ENCODE data around the gene ANTXRL.

DNA sequence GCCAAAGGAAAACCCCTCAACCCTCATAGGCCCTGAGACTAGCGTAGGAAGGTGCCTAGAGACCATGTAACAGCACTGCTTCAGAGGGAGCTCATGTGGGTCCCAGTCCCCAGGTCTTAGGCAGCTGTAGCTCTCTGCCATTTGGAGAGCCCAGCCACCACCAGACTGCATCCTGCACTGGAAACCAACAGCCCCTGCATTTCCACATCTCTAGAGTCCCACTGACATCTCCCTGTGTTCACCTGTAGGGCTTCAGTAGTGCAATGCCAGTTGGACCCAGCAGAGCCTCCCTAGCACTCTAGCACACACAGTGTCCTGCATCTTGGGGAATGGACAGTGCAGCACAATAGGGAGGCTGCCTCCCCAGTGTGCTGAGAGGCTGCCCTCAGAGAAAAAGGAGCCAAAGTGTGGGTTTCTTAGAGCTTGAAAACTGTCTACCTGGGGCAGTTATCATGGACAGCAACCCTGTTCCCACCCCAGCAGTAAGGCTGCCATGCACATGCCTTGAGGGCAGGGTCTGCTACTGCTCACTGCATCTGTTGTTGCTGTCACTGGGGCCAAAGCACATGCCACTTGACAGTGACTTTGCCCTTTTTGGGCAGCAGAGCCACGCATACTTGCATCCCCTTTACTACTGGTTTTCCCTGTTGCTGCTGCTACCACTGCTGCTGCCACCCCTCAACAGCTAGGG lies 46.7 kb upstream of the ANTXRL start:
- TF ChIP-seq, protein P1, sequence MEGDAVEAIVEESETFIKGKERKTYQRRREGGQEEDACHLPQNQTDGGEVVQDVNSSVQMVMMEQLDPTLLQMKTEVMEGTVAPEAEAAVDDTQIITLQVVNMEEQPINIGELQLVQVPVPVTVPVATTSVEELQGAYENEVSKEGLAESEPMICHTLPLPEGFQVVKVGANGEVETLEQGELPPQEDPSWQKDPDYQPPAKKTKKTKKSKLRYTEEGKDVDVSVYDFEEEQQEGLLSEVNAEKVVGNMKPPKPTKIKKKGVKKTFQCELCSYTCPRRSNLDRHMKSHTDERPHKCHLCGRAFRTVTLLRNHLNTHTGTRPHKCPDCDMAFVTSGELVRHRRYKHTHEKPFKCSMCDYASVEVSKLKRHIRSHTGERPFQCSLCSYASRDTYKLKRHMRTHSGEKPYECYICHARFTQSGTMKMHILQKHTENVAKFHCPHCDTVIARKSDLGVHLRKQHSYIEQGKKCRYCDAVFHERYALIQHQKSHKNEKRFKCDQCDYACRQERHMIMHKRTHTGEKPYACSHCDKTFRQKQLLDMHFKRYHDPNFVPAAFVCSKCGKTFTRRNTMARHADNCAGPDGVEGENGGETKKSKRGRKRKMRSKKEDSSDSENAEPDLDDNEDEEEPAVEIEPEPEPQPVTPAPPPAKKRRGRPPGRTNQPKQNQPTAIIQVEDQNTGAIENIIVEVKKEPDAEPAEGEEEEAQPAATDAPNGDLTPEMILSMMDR (IDR thresholded peaks at IDR 0.05) = no peak
- no peak for TF ChIP-seq SREBF2 (IDR thresholded peaks at IDR 0.05)
- TF ChIP-seq, protein P2, sequence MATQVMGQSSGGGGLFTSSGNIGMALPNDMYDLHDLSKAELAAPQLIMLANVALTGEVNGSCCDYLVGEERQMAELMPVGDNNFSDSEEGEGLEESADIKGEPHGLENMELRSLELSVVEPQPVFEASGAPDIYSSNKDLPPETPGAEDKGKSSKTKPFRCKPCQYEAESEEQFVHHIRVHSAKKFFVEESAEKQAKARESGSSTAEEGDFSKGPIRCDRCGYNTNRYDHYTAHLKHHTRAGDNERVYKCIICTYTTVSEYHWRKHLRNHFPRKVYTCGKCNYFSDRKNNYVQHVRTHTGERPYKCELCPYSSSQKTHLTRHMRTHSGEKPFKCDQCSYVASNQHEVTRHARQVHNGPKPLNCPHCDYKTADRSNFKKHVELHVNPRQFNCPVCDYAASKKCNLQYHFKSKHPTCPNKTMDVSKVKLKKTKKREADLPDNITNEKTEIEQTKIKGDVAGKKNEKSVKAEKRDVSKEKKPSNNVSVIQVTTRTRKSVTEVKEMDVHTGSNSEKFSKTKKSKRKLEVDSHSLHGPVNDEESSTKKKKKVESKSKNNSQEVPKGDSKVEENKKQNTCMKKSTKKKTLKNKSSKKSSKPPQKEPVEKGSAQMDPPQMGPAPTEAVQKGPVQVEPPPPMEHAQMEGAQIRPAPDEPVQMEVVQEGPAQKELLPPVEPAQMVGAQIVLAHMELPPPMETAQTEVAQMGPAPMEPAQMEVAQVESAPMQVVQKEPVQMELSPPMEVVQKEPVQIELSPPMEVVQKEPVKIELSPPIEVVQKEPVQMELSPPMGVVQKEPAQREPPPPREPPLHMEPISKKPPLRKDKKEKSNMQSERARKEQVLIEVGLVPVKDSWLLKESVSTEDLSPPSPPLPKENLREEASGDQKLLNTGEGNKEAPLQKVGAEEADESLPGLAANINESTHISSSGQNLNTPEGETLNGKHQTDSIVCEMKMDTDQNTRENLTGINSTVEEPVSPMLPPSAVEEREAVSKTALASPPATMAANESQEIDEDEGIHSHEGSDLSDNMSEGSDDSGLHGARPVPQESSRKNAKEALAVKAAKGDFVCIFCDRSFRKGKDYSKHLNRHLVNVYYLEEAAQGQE (IDR thresholded peaks at IDR 0.05) = no peak
- TF ChIP-seq, protein P3, sequence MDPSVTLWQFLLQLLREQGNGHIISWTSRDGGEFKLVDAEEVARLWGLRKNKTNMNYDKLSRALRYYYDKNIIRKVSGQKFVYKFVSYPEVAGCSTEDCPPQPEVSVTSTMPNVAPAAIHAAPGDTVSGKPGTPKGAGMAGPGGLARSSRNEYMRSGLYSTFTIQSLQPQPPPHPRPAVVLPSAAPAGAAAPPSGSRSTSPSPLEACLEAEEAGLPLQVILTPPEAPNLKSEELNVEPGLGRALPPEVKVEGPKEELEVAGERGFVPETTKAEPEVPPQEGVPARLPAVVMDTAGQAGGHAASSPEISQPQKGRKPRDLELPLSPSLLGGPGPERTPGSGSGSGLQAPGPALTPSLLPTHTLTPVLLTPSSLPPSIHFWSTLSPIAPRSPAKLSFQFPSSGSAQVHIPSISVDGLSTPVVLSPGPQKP (IDR thresholded peaks at IDR 0.05; ENCODE audit: low read depth, low read length) = no peak
